HG03139 (cell line): ENCODE results near the gene CLSTN1.

ENCODE experiments used
- ATAC-seq: cut with Tn5 transposase; IDR thresholded peaks from one replicate; pipeline ENCODE4 v1.9.1; 2021; ENCODE audit not compliant: unreplicated experiment

CLSTN1 gene

DNA sequence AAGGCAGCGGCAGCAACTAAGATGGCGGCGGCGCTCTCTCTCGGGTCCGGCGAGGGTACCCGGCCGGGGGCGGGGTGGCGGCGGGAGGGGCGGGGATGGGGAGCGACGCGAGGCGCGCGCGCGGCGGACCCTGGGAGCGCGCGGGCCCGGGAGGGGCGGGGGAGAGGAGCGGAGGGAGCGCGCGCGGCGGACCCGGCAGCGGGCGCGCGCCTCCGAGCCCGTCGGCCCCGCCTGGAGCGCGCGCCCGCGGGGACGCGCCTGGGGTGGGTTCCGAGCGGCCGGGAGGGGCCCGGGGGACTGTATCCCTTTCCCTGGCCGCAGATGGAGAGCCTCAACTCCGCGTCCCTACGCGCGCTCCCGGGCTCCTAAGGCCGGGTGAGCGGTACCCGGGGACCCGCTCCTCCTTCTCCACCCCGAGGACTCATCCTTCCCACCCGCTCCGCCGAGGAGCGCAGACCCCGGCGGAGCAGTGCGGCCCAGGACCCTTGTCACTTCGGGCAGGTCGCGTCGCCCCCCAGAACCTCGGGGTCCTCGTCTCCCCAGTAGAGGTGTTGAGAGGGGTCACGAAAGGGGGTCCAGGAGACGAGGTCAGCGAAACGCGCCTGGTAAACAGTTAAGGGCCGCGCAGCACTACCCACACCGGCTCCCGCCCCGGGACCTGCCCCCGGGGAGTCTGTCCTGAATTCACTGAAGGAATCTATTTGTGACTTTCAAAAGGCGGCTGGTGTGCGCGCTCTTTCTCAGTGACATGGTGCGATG lies at the start of gene CLSTN1:
Gene CLSTN1 (minus strand): TSS at position 23 of the 759 bp plus-strand sequence. CDS start 232 bp downstream, outside the sequence.
- peak; percentile 48 for ATAC-seq

GRCh38 chr1:9873385-9873784 lies 49.6 kb upstream of the CLSTN1 start:
- no peak for ATAC-seq

DNA sequence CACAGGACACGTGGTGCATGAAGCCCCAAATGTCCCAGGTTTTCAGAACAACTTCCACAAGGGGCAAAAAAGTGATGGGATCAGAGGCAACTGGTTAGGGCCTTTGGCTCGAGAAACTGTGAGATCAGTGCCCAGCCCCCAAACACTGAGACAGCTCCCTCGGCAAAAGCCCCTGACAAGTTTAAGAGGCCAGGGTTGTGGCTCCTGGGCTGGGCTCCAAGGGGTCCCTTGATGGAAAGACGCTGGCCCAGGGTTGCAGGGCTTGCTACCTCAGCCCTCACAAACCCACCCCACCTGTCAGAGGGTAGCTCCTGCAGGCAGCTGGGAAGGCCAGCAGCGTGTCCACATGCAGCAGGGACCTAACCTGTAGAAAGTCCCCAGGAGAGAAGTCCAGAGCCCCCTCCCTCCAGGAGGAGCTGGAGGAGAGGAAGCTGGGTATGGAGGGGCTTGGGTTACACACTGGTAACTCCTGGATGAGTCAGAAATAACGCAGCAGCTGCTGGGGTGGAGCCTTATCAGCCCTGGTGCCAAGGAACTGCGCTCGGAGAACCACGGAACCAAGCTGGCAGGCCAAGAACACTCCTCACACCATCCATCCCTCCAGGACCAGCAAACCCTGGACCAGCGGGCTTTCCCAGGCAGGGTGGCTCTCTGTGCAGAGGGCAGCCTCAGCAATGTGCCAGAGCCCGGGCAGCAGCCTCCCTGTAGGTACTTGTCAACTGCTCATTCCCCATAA lies 48.8 kb upstream of the CLSTN1 start:
- ATAC-seq: no peak

DNA sequence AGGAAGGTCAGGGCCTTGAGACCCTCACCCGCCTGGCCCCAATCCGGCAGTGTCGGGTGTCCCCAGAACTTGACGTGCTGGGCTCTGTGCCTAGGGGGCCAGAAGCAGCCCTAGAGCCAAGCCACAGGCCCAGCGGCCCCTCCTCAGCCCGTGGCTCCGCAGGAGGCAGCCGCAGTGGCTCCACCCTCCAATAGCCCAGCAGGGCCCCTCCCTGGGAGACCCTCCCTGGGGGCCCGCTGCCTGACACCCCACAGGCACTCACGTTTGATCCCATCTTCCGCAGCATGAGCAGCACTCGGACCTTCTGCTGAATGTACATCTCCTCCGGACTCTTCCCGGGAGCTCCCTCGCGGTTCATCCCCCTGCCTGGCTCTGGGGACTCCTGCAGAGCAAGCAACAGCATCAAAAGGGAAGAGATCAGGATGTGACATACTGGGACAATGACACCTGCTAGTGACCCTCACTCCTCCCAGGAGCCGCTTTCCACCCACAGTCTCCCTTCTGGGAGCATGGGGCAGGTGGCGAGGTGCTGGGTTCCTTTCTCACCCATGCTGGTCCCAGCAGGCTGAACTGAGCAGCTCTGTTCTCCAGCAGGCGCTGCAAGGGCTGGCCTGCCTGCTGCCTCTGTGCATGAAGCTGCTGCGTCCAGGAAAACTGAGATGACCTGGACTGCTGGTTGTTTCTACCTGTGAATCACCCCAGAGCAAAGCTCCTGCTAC lies 48.1 kb upstream of the CLSTN1 start:
- ATAC-seq: no peak

DNA sequence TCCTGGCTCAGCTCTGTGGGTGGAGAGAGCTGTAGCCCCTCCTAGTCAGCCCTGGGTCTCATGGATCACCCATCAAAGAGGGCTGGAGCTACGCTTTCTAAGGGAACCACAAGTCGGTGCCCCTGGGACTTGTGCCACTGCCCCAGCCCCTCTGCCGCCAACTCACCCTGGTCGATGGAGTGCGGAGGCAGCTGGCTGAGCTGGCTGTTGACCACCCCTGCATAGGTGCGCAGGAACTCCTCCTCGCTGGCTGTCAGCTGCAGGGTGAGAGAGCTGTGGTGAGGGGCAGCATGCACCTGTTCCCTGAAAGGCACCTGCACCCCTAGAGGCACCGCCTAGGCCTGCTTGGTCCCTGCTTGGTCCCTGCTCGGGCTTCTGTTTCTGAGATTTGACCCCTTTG lies 47.3 kb upstream of the CLSTN1 start:
- no peak for ATAC-seq

- no peak for ATAC-seq
Measured at GRCh38 chr1:9870572-9870971, 46.8 kb upstream of the CLSTN1 start.

GRCh38 chr1:9869831-9870251 lies 46.1 kb upstream of the CLSTN1 start:
- ATAC-seq: no peak

DNA sequence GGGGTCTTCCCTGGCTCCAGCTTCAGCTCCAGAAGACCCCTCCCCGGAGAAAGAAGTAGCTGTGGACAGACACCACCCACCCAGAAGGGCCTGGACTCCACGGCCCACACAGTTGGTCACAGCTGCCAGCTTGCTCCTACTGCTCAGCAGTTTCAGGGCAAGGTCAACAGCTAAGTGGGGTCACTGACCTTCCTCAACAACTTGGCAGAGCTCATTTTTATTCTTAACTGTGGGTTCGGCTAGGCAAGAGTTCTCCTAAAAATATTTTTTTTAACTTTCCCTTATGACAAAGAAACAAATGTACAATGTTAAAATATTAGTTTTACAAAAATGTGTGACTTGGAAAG lies 44.5 kb upstream of the CLSTN1 start:
- ATAC-seq: no peak

DNA sequence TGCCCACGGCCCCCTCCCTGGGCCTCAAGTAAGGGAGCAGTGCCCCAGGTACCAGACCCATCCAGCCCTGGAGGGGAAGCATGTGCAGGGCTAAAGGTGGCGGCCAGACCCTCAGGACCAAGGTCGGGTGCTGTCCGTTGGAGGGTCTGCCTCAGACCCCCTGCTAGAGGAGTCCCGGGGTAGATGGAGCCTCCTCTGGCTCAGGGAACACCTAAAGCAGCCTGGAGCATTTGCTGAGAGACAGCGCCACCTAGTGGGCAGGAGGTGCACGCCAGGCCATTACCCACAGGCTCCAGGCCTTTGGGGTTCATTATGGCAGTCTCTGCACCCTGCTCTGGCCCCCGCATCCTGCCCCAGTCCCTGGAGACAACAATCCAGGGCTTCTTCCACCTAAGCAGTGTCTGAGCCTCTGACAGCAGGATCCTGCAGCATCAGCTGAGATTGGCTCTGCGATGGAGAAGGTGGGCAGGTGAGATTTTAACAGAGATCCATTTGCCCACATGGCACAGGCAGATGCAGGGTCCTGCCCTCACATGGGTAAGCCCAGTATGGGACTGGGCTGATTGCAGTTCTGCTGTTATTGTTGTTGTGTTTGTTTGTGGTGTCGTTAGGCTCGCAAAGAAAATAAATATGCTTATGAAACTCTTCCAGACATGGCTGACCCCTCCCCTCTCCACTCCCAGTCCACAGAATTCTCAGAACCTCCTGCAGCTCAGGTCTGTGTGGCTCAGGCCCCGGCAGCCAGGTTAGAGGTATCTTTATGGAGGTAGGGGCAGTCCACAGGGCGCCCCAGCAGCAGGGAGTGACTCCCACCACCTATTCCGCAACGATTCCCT lies 43.9 kb upstream of the CLSTN1 start:
- ATAC-seq: no peak

DNA sequence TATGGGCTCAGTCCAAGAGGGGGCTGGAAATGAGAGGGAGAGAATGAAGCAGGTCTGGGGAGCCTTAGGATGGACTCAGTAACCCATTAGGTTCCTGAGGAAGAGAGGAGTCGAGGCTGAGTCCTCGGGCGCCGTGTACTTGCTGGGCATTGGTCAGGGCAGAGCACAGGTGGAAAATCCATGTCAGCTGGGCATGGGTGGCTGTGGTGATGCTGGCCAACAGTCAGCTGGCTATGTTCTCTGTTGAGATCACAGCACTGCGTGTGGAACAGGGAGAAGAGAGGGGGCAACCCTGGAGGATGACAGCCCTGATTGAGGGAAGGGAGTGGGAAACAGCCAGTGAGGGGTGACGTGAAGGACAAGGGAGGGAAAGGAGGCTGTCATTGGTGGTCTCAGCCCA lies 43.1 kb upstream of the CLSTN1 start:
- ATAC-seq: no peak

DNA sequence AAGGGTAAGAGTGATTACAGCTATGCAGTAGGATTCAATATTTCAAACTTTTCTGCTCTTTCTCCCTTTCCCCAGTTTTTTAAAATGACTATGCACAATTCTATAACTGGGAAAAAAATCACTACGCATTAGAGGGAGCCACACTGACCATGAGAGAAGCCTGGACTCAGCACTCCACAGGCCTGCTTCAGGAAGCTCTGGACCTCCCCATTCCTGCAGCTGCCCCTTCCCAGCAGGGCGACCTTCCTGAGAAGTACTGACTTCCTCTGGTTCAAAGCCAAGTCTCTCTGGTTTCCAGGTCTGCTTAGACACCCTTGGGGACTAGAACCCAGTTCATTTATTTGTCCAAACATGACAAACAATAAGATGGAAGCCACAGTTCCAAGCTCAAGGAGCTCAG lies 42.0 kb upstream of the CLSTN1 start:
- ATAC-seq: no peak

DNA sequence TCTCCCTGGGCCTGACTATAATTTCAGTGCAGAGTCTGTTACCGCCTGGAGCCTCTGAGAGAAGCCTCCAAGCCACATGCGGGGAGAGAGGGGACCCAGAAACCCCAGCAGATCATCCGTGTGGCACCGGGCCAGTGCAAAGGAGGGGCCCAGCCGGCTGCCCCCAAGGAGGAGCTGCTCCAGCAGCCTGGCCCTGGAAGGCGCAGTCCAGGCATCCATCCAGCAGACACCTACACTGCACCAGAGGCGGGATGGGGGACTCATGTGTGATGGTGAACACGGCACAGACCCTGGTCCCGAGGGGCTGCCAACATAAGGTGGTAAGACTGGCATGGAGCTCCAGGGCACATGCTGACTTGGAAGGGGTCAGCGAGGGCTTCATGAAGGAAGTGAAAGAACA lies 39.6 kb upstream of the CLSTN1 start:
- no peak for ATAC-seq

- no peak for ATAC-seq
Measured at GRCh38 chr1:9861360-9861759, 37.6 kb upstream of the CLSTN1 start.

DNA sequence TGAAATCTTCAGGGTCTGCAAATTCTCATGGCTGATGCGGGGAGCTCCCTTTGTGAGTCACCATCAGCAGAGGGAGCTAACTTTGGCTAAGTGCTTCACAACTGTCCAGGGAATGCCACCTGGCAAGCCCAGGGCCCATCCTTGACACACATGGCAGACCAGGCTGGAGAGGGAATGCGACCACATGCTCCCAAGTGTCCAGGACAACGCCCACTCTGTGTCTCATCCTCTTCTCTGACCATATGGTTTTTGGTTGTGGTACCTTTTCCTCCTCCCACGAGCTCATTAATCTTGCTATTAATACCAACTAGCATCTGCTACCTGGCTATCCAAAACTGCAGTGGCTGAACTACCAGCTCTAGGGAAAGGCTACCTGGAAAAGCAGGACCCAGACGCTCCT lies 37.1 kb upstream of the CLSTN1 start:
- ATAC-seq: no peak

GRCh38 chr1:9859281-9860014 lies 35.7 kb upstream of the CLSTN1 start:
- no peak for ATAC-seq

- no peak for ATAC-seq
Measured at GRCh38 chr1:9858293-9859035, 34.7 kb upstream of the CLSTN1 start.

- no peak for ATAC-seq
Measured at GRCh38 chr1:9855186-9855585, 31.4 kb upstream of the CLSTN1 start.

GRCh38 chr1:9853249-9853595 lies 29.5 kb upstream of the CLSTN1 start:
- ATAC-seq: no peak

DNA sequence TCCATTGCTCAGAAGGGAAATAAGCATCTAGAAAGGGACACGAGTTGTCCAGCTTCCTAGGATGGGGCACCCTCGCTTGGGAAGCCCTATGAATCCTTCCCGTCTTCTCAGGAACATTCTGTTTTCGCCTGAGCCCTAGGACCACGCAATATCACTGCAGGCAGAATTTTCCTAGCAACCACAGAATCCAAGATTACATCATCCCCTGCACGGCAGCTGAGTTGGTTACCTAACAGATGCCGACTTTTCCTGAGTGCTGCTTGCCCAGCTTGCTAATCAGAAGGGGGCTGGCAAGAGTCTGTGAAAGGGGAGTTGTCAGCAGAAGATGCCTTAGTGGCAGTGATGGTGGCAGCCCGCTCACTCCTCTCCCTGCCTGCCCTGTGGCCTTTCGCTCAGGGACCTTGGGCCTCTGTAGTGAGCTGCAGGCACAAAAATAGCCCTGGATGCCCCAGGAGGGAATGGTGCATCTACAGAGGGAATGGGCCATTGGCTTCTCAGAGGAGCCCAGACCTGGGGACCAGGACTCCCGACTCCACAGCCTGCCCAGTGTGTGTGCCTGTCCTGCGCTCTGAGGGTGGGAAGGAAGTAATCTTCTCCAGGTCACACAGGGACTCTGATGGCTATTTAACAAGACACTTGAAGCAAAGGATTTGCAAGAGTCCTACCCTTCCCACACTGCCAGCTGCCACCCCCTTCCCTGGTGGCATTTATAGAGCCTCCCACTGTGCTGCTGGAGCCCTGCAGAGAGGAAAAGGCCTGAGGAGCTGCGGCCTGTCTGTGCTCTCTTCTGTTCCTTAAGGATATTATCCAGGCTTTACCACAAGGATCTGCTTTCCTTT lies 28.9 kb upstream of the CLSTN1 start:
- no peak for ATAC-seq
